BE2C (cell line): ENCODE measurements around the gene PLA2G3.

ENCODE experiments used
- DNase-seq: peaks from one replicate; pipeline ENCODE4 v3.0.0-alpha.2; 2020
- H3K27me3 ChIP-seq: fragments of 250-450 bp; sonication (Bioruptor Pico); 2 replicates; pipeline ENCODE4 v1.5.1; 2020; ENCODE audit warnings: mild to moderate bottlenecking
- H3K36me3 ChIP-seq: fragments of 250-450 bp; sonication (Bioruptor Pico); 2 replicates; pipeline ENCODE4 v1.5.1; 2020; ENCODE audit warnings: mild to moderate bottlenecking
- H3K4me1 ChIP-seq: fragments of 250-450 bp; sonication (Bioruptor Pico); 2 replicates; pipeline ENCODE4 v1.5.1; 2020
- H3K4me3 ChIP-seq: 2 replicates; pipeline ENCODE4 v1.5.1; 2011; ENCODE audit warnings: low read depth, low read length
- H3K9me3 ChIP-seq: fragments of 250-450 bp; sonication (Bioruptor Pico); 2 replicates; pipeline ENCODE4 v1.5.1; 2020
- CTCF ChIP-seq: IDR thresholded peaks from 2 replicates; pipeline ENCODE4 v1.5.1; 2012; ENCODE audit warnings: mild to moderate bottlenecking, low read depth, low read length

The PLA2G3 gene

GRCh38 chr22:31143038-31143437, 2.7 kb upstream of the PLA2G3 start:
- no peak for TF ChIP-seq CTCF
- Histone ChIP-seq H3K36me3 (no peaks in the 10 kb centered on the region), H3K4me1 (no peaks in the 10 kb centered on the region), H3K27me3 (no peaks in the 10 kb centered on the region), H3K9me3 (no peaks in the 10 kb centered on the region; the same call in 1 of the 2 replicates), H3K4me3 (no peak overlapping the region)
- DNase-seq = no peak

- Histone ChIP-seq H3K9me3 (no peaks in the 10 kb centered on the region; the same call in 1 of the 2 replicates), H3K27me3 (no peaks in the 10 kb centered on the region), H3K4me3 (no peak overlapping the region), H3K36me3 (no peaks in the 10 kb centered on the region), H3K4me1 (no peaks in the 10 kb centered on the region)
- TF ChIP-seq CTCF = no peak
- DNase-seq = no peak
These were observed 2.0 kb upstream of the PLA2G3 start for GRCh38 chr22:31142285-31142684.

- Histone ChIP-seq H3K4me3 (no peak overlapping the region), H3K36me3 (no peaks in the 10 kb centered on the region), H3K9me3 (no peaks in the 10 kb centered on the region; the same call in 1 of the 2 replicates), H3K4me1 (no peaks in the 10 kb centered on the region), H3K27me3 (no peaks in the 10 kb centered on the region)
- TF ChIP-seq CTCF = no peak
- DNase-seq = no peak
These were observed 1.2 kb upstream of the PLA2G3 start for GRCh38 chr22:31141551-31141950.

GRCh38 chr22:31140746-31141145, 438 bp upstream of the PLA2G3 start:
- H3K4me3 ChIP-seq = no peak overlapping the region
- no peak for TF ChIP-seq CTCF

GRCh38 chr22:31139066-31139465, 1.2 kb downstream of the PLA2G3 start:
- Histone ChIP-seq H3K27me3 (no peaks in the 10 kb centered on the region), H3K4me1 (no peaks in the 10 kb centered on the region), H3K9me3 (no peaks in the 10 kb centered on the region), H3K4me3 (no peak overlapping the region), H3K36me3 (no peaks in the 10 kb centered on the region)
- no peak for DNase-seq
- TF ChIP-seq CTCF = no peak

More at GRCh38 chr22:31140746-31141145, 438 bp upstream of the PLA2G3 start:
- DNase-seq = no peak
- no peaks in the 10 kb centered on the region; the same call in 1 of the 2 replicates for H3K9me3 ChIP-seq
- H3K27me3 ChIP-seq = no peaks in the 10 kb centered on the region
- no peaks in the 10 kb centered on the region for H3K36me3 ChIP-seq
- H3K4me1 ChIP-seq = no peaks in the 10 kb centered on the region

GRCh38 chr22:31138126-31138525, 2.2 kb downstream of the PLA2G3 start:
- TF ChIP-seq CTCF = no peak
- no peak for DNase-seq
- Histone ChIP-seq H3K27me3 (no peaks in the 10 kb centered on the region), H3K4me3 (no peak overlapping the region), H3K9me3 (no peaks in the 10 kb centered on the region), H3K4me1 (no peaks in the 10 kb centered on the region), H3K36me3 (no peaks in the 10 kb centered on the region)
